GM18867 (cell line): ENCODE data around the gene TTF2.
"Not testable (repeated sequence)": the region's sequence is repeated elsewhere in the genome, so short reads cannot be mapped to it uniquely, and the experiment has no call there.

Source experiments
- ATAC-seq: cut with Tn5 transposase; IDR thresholded peaks from one replicate; pipeline ENCODE4 v1.9.1; 2021; ENCODE audit warnings: mild to moderate bottlenecking, moderate library complexity; ENCODE audit not compliant: unreplicated experiment

The TTF2 gene

GRCh38 chr1:117092594-117092993 lies 32.5 kb downstream of the TTF2 start:
- no peak for ATAC-seq

GRCh38 chr1:117093091-117093534 lies 33.0 kb downstream of the TTF2 start:
- no peak for ATAC-seq

GRCh38 chr1:117093870-117094621 lies 33.9 kb downstream of the TTF2 start:
- peak; percentile 75 for ATAC-seq

DNA sequence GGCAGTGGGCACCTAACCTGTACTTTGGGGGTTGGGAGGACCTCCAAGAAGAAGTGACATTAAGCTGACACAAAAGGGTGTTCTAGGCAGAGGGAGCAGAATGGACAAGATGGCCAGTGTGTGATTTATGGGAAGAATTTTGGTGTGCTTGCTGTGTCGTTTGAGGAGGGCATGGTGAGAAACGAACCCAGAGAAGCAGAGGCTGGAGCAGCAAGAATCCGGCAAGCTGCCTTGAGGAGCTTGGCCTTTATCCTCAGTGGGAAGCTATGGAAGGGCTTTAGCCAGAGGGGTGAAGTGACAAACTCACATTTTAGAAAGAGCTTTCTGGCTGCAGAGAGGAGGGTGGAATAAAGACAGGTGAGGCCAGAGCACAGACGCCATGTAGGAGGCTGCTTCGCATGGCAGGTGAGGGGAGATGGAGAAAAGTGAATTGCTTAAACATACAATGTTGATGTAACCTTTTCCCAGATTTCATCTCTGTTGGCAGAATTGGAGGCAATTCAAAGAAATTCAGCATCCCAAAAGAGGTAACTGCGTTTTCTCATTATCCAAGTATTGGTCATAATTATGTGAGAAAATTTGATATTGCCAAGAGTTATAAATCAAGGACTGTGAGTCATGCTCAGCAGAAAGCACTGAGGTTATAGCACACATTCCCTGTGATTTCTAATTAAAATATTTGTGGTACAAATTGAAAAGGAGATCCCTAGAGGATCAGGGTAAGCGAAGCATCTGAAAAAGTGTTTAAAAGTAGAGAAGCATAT lies 34.9 kb downstream of the TTF2 start:
- no peak for ATAC-seq

GRCh38 chr1:117096951-117097408 lies 36.9 kb downstream of the TTF2 start:
- ATAC-seq = no peak

DNA sequence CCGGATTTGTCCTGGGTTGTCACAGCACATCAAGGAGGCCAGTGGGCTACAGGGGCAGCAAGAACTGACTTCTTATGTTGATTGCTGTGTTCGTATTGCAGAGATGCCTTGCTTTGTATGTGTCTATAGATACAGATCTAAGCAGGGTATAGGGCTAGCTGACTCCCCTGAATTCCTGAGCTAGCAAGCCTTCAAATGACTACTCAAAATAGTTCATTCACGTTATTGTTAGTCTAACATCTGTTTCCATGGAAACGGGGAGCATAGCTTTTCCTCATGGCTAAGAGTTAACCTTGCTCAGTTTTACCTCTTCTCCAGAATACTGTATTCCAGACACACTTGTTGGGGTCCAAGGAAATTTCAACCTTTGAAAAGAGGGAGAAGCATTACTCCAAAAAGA lies 37.3 kb downstream of the TTF2 start:
- ATAC-seq = no peak

- peak; percentile 76 for ATAC-seq
Observed at GRCh38 chr1:117098287-117098890, 38.3 kb downstream of the TTF2 start.

- no peak for ATAC-seq
Observed at GRCh38 chr1:117101334-117101733, 41.2 kb downstream of the TTF2 start.

GRCh38 chr1:117101858-117102257 lies 41.7 kb downstream of the TTF2 start:
- not testable (repeated sequence) for ATAC-seq

- ATAC-seq = no peak
Observed at GRCh38 chr1:117104986-117105385, 44.9 kb downstream of the TTF2 start.

DNA sequence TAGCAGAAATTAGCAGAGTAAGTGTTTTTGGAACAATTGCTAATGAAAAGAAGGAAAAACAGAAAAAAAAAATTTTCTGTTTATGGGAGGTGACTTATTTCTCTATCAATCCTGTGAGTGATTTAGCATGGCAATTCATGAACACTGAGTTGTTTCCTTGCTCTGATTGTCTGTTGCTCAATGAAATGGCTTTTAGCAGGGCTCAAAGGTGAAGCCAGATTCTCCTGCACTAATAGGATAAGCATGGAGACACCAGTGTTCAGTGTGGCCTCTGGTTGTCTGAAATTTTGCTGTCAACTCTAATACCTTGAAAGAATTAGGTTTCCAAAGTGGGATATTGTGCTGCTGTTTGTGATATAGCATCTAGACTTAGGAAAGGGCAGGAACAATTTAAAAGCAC lies 45.6 kb downstream of the TTF2 start:
- ATAC-seq = no peak

DNA sequence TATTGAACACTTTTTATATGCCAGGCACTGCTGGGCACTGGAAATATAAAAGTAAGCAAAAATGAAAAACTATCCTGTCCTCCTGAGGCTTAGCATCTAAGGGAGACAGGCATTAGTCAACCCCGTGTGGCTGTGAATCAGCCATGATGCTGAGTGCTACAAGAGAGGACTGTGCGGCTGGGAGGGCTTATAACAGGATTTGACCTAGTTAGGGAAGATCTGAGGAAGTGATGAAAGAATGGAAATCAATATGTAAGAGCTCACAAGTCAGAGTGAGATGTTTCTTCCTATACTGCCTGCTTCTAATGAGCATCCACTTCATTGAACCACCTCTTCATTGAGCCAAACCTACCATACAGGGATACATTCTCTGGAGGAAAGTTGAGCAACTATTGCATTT lies 46.4 kb downstream of the TTF2 start:
- ATAC-seq = no peak

GRCh38 chr1:117107364-117107763 lies 47.2 kb downstream of the TTF2 start:
- ATAC-seq = no peak

DNA sequence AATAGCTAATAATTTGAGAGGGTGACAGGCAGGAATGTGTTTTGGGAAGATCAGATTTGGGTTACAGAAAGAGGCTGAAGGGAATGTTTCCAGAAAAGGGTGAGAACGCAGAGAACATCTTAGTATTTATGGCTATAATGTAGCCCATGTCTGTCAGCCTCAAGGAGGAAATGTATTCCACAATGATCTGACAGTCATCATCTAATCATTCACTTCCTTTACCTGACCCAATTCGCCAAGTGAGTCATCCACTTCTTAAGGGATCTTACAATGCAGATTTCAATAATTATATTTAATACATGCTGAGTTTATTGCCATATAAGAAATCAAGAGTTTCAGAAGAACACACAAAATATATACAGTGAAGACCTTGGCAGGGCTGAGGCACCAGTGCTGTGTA lies 50.6 kb downstream of the TTF2 start:
- no peak for ATAC-seq

- ATAC-seq = no peak
Observed at GRCh38 chr1:117112047-117112717, 52.1 kb downstream of the TTF2 start.

- no peak for ATAC-seq
Observed at GRCh38 chr1:117113199-117113598, 53.1 kb downstream of the TTF2 start.

DNA sequence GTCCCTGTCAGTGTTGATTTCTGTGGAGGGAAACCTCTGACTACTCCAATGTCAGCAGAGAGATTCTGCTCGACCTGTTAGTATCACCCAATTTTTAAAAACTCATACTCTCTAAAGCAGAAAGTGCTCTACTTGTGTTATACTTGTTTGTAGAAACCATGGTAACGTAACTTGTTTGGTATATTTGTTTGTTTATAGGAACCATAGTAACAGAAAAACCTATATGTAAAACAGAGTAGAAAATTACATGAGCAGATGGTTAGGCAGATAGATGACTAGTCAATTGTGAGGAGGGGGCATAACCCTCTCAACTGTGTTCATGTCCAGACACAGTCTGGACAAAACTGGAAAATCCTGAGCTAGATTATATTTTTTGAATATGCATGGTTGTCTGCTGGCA lies 54.8 kb downstream of the TTF2 start:
- no peak for ATAC-seq

- ATAC-seq = no peak
Observed at GRCh38 chr1:117116090-117116783, 56.1 kb downstream of the TTF2 start.

- ATAC-seq = no peak
Observed at GRCh38 chr1:117116784-117117130, 56.6 kb downstream of the TTF2 start.

- no peak for ATAC-seq
Observed at GRCh38 chr1:117117697-117118096, 57.6 kb downstream of the TTF2 start.

- no peak for ATAC-seq
Observed at GRCh38 chr1:117118137-117118536, 58.0 kb downstream of the TTF2 start.
